GDM1 (cell line): Measurements from ENCODE around the gene COL4A2.
"Not testable (repeated sequence)": the region's sequence is repeated elsewhere in the genome, so short reads cannot be mapped to it uniquely, and the experiment has no call there.

Experiments used
- DNase-seq: peaks from one replicate; lab custom pipeline; 2025; lab: John Stamatoyannopoulos, UW

Gene COL4A2

GRCh38 chr13:110475117-110475516 is 168.0 kb downstream of the COL4A2 start:
- DNase-seq: no peak

- no peak for DNase-seq
Measured at GRCh38 chr13:110475550-110476219, 168.6 kb downstream of the COL4A2 start.

DNA sequence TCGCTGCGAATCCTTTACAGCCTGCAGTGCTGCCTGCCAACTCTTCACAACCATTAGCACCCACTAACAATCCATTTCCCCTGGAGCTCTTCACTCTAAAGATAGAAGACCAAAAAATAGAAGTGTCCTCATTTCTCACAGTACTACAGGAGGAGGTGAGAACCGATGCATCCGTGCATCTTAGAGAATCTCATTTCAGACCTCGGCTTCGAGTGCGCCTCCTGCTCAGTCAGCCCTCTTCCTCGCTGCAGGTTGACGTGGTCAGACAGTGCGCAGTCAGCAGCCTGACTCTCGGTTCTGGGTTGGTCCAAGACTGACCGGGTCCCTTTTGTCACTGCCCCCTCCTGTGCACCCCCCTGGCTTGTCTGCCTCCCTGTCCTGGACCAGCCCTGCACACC is 169.1 kb downstream of the COL4A2 start:
- no peak for DNase-seq

DNA sequence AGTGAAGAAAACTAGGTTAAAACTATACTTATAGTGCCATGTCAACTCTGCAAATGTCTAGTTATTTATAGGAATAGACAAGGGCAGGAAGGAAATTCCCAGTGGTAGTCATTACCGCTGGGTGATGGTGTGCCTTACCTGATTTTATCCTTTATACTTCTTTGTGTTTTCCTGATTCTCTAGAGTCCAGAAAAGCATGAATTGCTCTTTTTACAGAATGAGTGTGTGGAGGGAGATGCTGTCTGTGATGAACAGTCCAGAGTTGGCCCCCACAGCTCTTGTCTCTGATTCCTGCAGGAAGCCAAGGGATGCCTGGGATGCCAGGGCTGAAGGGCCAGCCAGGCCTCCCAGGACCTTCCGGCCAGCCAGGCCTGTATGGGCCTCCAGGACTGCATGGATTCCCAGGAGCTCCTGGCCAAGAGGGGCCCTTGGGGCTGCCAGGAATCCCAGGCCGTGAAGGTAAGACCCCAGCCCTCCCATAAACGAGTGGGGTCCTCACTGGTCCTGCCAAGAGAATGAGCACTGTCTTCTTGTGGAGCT is 170.7 kb downstream of the COL4A2 start:
- DNase-seq: no peak

- DNase-seq: no peak
Measured at GRCh38 chr13:110478405-110479214, 171.5 kb downstream of the COL4A2 start.

DNA sequence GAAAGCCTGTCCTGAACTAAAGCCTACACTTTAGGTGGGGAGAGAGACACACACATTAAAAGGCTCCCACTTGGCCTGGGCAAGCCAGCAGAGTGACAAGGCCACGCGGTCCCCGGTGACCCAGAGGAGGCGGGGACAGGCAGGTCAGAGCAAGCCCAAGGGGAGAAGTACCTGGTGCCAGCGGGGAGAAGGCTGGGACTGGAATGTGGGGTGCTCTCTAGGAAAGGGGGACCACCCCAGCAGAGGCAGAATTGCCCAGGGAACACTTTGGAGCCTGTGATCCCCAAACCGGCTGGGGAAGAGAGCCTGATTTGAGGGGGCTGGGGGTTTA is 172.1 kb downstream of the COL4A2 start:
- no peak for DNase-seq

DNA sequence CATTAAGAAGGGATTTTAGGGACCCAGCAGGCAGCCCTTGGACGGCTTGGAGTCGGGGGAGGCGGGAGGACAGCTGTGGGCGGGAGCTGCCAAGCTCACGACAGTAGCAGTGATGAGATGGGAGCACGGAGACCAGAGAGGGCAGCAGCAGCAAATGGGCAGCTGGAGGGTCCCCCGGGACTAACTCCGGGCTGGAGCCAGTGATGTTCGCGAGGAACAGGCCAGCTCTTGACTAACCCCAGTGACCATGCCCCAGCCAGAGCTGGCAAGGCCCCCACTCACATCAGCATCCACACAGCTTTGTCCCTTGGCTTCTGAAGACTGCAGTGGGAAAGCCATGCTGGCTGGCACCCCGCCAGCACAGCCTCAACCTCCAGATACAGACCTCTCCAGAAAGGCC is 172.6 kb downstream of the COL4A2 start:
- DNase-seq: no peak

- DNase-seq: no peak
Measured at GRCh38 chr13:110480161-110480560, 173.1 kb downstream of the COL4A2 start.

DNA sequence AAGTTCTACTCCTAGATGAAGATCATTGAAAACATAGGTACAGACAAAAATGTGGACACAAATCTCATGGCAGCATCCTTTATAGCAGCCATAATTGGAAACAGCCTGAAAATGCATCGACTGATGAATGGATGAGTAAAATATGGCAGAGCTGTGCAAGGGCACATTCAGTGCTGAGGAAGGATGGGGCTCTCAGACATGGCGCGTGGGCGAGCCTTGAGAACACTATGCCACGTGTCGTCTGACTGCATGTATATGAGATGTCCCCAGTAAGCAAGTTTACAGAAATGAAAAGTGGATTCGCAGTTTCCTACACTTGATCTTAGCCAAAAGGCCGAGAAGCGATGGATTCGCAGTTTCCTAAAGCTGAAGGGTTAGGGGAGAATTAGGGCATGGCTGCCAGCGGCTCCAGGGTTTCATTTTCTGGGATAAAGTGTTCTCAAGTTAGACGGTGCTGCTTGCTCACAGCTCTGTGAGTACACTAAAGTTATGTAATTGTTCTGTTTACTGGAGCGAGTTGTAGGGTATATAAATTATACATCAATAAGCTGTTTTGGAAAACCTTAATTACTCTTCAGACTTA is 176.4 kb downstream of the COL4A2 start:
- DNase-seq: no peak

DNA sequence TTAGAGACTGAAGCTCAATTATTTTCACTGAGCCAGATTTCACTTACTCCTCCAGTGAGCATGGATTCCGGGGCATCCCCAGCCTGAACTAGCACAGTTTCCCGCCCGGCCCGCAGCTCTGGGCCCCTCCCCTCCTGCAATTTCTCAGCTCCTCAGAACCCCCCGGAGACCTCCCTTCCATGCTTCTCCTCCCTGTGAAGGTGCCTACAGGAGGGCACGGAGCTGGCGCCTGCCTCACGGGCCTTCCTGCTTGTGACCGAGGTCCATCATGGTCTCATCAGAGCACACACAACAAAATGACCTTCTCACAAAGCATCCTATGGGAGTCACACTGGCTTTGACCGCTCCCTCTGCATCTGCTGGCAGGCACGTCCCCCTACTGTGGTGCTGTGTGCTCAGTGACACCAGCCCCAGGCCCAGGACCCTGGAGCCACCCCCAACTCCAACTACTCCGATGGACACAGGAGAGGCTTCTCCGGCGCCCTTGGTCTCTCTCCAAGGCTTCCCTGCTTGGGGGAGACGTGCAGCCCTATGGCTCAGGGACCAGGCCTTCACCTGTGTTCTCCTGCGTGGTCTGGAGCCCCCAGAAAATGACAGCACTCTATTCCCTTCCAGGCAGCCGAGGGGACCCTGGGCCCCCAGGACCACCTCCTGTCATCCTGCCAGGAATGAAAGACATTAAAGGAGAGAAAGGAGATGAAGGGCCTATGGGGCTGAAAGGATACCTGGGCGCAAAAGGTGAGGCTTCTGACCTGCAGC is 177.4 kb downstream of the COL4A2 start:
- no peak for DNase-seq

DNA sequence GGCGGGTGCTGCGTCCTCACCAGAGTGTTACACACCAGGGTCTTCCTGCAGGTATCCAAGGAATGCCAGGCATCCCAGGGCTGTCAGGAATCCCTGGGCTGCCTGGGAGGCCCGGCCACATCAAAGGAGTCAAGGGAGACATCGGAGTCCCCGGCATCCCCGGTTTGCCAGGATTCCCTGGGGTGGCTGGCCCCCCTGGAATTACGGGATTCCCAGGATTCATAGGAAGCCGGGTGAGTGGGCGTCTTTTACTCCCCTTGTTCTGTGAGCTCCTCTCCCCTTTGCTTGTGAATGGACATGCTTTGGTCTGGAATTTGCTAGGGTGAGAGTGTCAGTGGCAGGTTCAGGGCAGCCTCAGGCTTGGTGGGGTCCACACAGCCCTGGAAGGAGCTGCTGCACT is 178.5 kb downstream of the COL4A2 start:
- DNase-seq: no peak

DNA sequence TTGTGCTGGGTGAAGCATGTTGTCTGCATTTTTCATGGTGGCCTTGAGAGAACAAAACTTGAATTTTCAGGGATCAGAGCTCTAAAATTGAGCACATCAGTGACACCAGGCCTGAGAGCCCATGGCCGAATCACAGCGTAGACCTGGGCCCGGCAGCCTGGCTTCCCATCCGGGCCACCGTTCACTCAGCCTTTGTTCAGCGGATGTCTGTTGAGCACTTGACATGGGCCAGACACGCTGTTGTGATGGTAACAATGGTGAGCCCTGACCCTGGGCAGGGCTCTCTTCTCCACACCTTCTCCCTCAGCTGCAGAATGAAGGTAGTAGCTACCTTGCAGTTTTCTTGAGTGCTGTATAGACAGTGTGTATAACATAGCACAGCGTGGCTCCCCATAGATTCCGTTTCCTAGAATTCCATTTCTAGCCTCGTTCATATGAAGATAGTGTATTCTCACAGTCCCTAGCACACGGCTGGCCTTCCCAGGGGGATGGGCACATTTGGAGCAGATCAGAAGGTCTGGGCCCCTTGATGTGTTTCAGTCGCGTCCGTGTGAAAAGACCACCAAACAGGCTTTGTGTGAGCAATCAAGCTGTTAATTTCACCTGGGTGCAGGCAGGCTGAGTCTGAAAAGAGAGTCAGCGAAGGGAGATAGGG is 179.1 kb downstream of the COL4A2 start:
- DNase-seq: no peak

- not testable (repeated sequence) for DNase-seq
Measured at GRCh38 chr13:110486880-110487279, 179.8 kb downstream of the COL4A2 start.

GRCh38 chr13:110490009-110490770 is 183.1 kb downstream of the COL4A2 start:
- no peak for DNase-seq

DNA sequence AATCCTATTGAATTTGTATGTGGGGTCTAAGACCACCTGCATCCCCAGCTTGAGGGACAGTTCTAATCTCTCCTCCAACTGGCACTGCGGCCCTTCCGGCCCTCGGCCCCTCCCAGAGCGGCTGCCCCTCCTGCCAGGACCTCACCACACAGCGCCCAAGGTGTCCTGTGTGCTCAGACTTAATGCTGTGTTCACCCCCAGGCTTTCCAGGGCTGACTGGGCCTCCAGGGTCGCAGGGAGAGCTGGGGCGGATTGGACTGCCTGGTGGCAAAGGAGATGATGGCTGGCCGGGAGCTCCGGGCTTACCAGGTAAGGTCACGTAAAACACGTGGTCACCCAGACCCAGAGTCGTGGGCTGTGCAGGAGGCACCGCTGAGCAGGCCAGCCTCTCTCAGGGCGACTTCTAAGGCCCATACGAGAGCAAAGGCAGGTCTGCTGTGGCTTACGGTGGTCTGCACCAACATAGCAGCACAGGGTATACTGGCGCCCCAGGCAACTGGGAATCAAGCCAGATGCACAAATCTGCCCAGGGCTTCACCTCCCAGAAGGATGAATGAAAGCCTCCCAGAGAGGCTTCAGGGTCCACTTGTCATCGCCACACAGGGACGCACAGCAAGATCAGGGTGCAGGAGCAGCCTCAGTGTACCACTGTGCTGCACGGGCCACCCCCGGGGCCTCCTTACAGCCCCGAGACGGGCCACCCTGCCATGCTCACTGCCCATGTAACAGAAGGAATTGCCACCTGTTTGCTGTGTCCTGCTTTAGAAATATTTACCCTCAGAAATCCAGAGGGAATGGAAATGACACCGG is 185.0 kb downstream of the COL4A2 start:
- no peak for DNase-seq

DNA sequence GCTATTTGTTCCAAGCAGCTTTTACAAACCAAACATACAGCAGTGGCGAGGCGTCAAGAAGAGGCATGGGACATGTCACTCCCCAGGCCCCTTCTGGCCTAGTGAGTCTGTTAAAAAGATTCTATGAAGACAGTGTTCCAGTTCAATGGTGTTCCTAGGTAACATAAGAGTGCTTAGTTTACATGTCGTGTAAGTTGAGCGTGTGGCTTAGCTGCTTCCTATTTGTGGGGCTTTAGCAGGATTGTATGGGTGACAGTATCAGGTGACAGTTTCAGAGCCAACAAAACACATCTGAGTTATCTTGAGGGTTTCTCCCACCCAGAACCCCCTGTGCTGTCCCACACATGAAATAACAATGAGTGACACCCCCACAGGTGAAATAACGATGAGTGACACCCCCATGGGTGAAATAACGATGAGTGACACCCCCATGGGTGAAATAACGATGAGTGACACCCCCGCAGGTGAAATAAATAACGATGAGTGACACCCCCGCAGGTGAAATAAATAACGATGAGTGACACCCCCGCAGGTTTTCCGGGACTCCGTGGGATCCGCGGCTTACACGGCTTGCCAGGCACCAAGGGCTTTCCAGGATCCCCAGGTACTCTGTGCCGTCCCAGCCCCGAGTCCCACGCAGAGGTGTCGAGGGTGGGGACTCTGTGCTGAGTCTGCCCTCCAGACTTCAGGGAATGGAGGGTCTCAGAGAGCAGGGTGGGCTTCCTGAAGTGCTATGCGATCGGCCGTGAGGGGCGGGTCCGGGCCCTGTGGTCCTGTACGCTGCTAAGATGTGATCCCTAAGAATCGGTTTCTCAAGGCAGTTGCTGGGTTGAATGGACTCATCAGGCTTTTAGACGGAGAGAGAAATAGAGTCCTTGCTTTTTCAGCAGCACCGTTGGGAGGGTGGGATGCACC is 185.9 kb downstream of the COL4A2 start:
- no peak for DNase-seq

DNA sequence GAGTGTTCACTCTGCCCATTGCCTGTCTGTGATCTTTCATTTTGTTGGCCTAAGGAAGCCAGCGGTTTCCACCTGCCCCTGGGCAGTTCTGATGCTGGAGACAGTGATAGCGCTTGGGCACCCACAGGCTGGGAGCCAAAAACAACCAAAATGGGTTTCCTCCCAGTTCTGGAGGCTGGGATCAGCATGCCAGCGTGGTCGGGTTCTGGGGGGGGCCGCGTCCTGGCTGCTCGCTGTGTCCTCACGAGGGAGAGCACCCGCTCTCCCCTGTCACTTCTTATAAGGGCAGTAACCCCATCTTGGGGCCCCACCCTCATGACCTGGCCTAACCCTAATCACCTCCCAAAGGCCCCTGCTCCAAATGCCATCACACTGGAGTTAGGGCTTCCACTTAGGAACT is 186.5 kb downstream of the COL4A2 start:
- no peak for DNase-seq

DNA sequence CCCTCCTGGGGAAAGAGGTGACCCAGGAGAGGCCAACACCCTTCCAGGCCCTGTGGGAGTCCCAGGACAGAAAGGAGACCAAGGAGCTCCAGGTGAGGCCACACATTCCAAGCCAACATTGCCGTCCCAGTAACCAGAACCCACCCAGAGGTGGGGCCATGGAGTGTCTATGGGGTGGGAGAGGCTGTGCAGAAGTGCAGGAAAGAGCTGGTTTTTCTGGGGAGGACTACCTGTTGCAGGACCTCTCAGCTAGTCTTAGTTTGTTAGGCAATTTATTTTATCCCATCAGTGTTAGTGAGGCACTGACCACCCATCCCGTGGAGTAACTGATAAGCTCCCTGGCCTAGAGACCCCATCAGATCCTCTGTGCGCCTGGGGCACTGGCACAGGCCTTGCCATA is 188.3 kb downstream of the COL4A2 start:
- no peak for DNase-seq

DNA sequence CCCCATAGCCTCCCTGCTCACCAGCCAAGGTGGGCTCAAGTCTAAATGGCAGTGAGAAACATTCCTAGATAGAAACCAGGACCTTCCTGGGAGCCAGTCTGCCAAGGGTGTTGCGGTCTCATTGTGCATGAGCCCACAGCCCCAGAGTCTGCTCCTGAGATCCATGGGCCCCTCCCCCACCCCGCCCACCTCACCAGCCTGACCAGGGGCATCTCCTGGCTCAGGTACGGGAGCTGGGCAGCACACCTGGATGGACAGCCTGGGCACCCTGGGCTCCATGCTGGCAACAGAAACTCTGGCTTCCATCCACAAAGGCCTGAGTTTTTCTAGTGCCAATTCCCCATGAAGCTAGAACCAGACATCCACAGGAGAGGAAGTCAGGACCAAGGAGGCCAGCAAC is 188.8 kb downstream of the COL4A2 start:
- no peak for DNase-seq
